Bronchial epithelial cell (primary cell): Measurements from ENCODE around the gene TRHDE. TPM values are rescaled to one million over a fixed set of nuclear protein-coding genes. Genes with fewer than 3 reads are reported as not detected.

Experiments
- DNase-seq: peaks from one replicate; pipeline ENCODE4 v3.0.0-alpha.2; 2010; ENCODE audit warnings: low read depth
- FAIRE-seq: peaks from 2 replicates; lab custom pipeline; 2011; peaks lifted over from hg19 to GRCh38; lab: Jason Lieb, UNC
- H3K27me3 ChIP-seq: 2 replicates; pipeline ENCODE4 v1.5.1; 2011; ENCODE audit warnings: low read length; ENCODE audit not compliant: control insufficient read depth, insufficient read depth
- H3K36me3 ChIP-seq: 2 replicates; pipeline ENCODE4 v1.5.1; 2011; ENCODE audit warnings: low read length; ENCODE audit not compliant: control insufficient read depth, insufficient read depth
- H3K4me3 ChIP-seq: 2 replicates; pipeline ENCODE4 v1.5.1; 2011; ENCODE audit warnings: mild to moderate bottlenecking, low read depth, low read length, control low read depth
- CTCF ChIP-seq: IDR thresholded peaks from 2 replicates; pipeline ENCODE4 v1.5.1; 2011; ENCODE audit warnings: mild to moderate bottlenecking, moderate library complexity, low read length, control low read depth, inconsistent platforms; ENCODE audit not compliant: insufficient read depth, severe bottlenecking
- total RNA-seq: library from RNA; depleted of rRNA; stranded (reverse); fragments of >200 nt; gene quantifications from 2 replicates; pipeline ENCODE4 v1.2.1, GENCODE V29; 2014

TRHDE gene
- total RNA-seq, 1 donor from 2014 or later = 0.26 TPM

GRCh38 chr12:72406111-72406510, 133.9 kb downstream of the TRHDE start:
- H3K36me3 ChIP-seq = no peaks in the 10 kb centered on the region
- H3K4me3 ChIP-seq = no peak overlapping the region
- no peak for FAIRE-seq
- no peaks in the 10 kb centered on the region for H3K27me3 ChIP-seq
- no peak for DNase-seq
- TF ChIP-seq CTCF = no peak

GRCh38 chr12:72432037-72432604, 160.0 kb downstream of the TRHDE start:
- H3K27me3 ChIP-seq = no peaks in the 10 kb centered on the region
- FAIRE-seq (no peak), DNase-seq (no peak)
- no peaks in the 10 kb centered on the region for H3K36me3 ChIP-seq
- H3K4me3 ChIP-seq = no peak overlapping the region
- no peak for TF ChIP-seq CTCF

- FAIRE-seq (no peak), DNase-seq (no peak)
- Histone ChIP-seq H3K4me3 (no peak overlapping the region), H3K36me3 (no peaks in the 10 kb centered on the region), H3K27me3 (no peaks in the 10 kb centered on the region)
- no peak for TF ChIP-seq CTCF
Observed at GRCh38 chr12:72433298-72433697, 161.1 kb downstream of the TRHDE start.

GRCh38 chr12:72434999-72435398, 162.8 kb downstream of the TRHDE start:
- no peak for TF ChIP-seq CTCF
- Histone ChIP-seq H3K4me3 (no peak overlapping the region), H3K27me3 (no peaks in the 10 kb centered on the region), H3K36me3 (no peaks in the 10 kb centered on the region)
- DNase-seq = no peak
- FAIRE-seq = no peak

- DNase-seq (no peak), FAIRE-seq (no peak)
- H3K27me3 ChIP-seq = no peaks in the 10 kb centered on the region
- H3K36me3 ChIP-seq = no peaks in the 10 kb centered on the region
- no peak for TF ChIP-seq CTCF
- no peak overlapping the region for H3K4me3 ChIP-seq
Observed at GRCh38 chr12:72442217-72442616, 170.0 kb downstream of the TRHDE start.

GRCh38 chr12:72444125-72444524, 172.0 kb downstream of the TRHDE start:
- TF ChIP-seq CTCF = no peak
- Histone ChIP-seq H3K27me3 (no peaks in the 10 kb centered on the region), H3K4me3 (no peak overlapping the region), H3K36me3 (no peaks in the 10 kb centered on the region)
- DNase-seq (no peak), FAIRE-seq (no peak)
